ENCODE data around the gene AAGAB. TPM values are rescaled to one million over a fixed set of nuclear protein-coding genes. Genes with fewer than 3 reads are reported as not detected.
"Not testable (repeated sequence)": the region's sequence is repeated elsewhere in the genome, so short reads cannot be mapped to it uniquely, and the experiment has no call there.

AAGAB gene
- total RNA-seq, 1 donor from 2014 or later = 48.2 TPM

DNA sequence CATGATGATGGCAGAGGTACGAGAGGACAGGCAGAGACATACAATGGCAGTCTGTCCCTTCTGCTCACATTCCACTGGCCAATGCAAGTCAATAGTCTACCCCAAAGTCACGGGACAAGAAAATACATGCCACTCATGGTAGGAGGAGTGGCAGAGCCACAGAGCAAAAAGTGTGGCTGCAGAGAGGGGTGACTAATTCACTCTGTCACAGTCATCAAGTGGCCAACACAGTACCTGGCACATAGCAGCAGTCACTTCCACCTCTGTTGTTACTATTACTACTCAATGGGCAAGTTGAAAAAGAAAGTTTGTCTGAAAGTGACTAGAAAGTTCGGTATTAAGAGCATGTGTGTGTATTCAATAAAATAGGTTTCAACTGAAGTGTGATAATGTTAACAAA, 97.6 kb downstream of the AAGAB start:
- H3K36me3 ChIP-seq (ENCODE audit: control insufficient read depth, insufficient read depth, low read length) = no peaks in the 10 kb centered on the region
- H3K4me3 ChIP-seq (ENCODE audit: low read depth, low read length) = no peak overlapping the region
- no peak for DNase-seq (ENCODE audit: low read depth)
- no peaks in the 10 kb centered on the region for H3K27me3 ChIP-seq (ENCODE audit: control insufficient read depth, insufficient read depth, low read length)
- TF ChIP-seq, protein P1, sequence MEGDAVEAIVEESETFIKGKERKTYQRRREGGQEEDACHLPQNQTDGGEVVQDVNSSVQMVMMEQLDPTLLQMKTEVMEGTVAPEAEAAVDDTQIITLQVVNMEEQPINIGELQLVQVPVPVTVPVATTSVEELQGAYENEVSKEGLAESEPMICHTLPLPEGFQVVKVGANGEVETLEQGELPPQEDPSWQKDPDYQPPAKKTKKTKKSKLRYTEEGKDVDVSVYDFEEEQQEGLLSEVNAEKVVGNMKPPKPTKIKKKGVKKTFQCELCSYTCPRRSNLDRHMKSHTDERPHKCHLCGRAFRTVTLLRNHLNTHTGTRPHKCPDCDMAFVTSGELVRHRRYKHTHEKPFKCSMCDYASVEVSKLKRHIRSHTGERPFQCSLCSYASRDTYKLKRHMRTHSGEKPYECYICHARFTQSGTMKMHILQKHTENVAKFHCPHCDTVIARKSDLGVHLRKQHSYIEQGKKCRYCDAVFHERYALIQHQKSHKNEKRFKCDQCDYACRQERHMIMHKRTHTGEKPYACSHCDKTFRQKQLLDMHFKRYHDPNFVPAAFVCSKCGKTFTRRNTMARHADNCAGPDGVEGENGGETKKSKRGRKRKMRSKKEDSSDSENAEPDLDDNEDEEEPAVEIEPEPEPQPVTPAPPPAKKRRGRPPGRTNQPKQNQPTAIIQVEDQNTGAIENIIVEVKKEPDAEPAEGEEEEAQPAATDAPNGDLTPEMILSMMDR (IDR thresholded peaks at IDR 0.05; ENCODE audit: insufficient read depth, low read length, poor library complexity, severe bottlenecking) = no peak

DNA sequence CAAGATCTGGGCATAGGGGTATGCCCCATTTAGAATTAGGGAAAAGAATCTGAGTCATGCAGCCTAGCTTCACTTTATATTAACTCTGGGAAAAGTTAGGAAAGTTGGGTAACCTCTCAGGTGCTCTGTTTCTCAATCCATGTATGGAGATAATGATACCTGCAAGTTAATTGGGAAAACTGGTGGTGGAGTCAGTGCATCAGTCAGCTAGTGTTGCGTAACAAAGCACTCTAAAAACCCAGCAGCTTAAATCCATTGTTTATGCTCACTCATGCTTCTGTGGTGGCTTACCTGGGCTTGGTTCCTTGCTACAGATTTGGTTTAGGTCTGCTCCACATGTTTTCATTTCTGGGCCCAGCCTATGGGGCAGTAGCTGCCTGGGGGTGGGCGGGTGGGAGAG, 98.0 kb downstream of the AAGAB start:
- H3K27me3 ChIP-seq (ENCODE audit: control insufficient read depth, insufficient read depth, low read length) = no peaks in the 10 kb centered on the region
- no peaks in the 10 kb centered on the region for H3K36me3 ChIP-seq (ENCODE audit: control insufficient read depth, insufficient read depth, low read length)
- no peak for DNase-seq (ENCODE audit: low read depth)
- H3K4me3 ChIP-seq (ENCODE audit: low read depth, low read length) = no peak overlapping the region
- TF ChIP-seq, protein P1 (IDR thresholded peaks at IDR 0.05; ENCODE audit: insufficient read depth, low read length, poor library complexity, severe bottlenecking) = no peak

DNA sequence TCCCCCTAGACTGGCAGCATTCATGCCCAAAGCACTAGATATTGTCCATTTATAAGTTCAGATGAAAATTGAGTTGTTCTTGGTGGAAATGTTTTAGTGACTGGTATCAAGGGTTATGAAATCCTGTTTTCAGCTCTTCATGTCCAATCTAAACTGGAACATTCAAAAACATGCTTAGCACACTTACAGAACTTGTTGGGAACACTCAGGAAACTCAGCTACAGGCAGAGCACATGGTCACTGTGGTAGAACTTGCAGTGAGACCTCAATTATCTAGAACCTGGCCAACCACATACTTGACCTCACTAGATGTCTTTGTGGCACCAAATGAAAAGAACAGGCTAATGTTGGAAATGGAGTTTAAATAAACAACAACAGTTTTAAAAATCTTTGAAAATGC, 100.2 kb downstream of the AAGAB start:
- TF ChIP-seq, protein P1 (IDR thresholded peaks at IDR 0.05; ENCODE audit: insufficient read depth, low read length, poor library complexity, severe bottlenecking) = no peak
- Histone ChIP-seq H3K36me3 (ENCODE audit: control insufficient read depth, insufficient read depth, low read length) (no peaks in the 10 kb centered on the region), H3K4me3 (ENCODE audit: low read depth, low read length) (no peak overlapping the region), H3K27me3 (ENCODE audit: control insufficient read depth, insufficient read depth, low read length) (no peaks in the 10 kb centered on the region)
- DNase-seq (ENCODE audit: low read depth) = no peak

DNA sequence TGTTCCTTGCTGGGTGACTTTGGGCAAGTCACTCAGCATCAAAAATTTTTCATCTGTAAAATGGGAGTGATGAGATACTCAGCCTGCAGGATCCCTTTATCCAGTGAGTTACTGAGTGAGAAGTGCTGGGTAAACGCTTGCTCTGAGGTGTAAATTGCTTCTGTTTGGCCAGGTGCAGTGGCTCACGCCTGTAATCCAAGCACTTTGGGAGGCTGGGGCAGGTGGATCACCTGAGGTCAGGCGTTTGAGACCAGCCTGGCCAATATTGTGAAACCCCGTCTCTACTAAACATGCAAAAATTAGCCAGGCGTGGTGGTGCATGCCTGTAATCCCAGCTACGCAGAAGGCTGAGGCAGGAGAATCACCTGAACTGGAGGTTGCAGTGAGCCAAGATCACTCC, 101.4 kb downstream of the AAGAB start:
- not testable (repeated sequence) for H3K4me3 ChIP-seq (ENCODE audit: low read depth, low read length); H3K36me3 ChIP-seq (ENCODE audit: control insufficient read depth, insufficient read depth, low read length); DNase-seq (ENCODE audit: low read depth); H3K27me3 ChIP-seq (ENCODE audit: control insufficient read depth, insufficient read depth, low read length)

DNA sequence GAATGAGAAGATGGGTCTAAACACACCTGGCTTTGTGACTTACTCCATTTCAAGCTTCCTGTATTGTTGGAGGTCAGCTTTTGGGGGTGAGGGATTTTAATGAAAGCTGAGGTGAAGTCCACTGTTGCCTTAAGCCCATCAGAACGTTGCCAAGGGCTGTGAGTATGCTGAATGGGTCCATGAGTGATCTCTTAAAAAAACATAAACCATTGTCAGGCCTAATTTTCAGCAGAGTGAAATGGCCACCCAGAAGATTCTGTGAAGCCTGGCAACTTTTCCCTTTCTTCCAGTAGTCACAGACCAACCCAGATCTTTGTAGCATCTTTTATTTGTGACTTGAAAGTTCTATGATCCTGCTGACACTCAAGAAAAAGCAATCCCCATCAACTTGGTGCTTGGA, 102.0 kb downstream of the AAGAB start:
- Histone ChIP-seq H3K36me3 (ENCODE audit: control insufficient read depth, insufficient read depth, low read length) (no peaks in the 10 kb centered on the region), H3K4me3 (ENCODE audit: low read depth, low read length) (no peak overlapping the region), H3K27me3 (ENCODE audit: control insufficient read depth, insufficient read depth, low read length) (no peaks in the 10 kb centered on the region)
- TF ChIP-seq, protein P1 (IDR thresholded peaks at IDR 0.05; ENCODE audit: insufficient read depth, low read length, poor library complexity, severe bottlenecking) = no peak
- no peak for DNase-seq (ENCODE audit: low read depth)

Other genes starting within 250 kb of the AAGAB start
- 31.0 and 34.8 TPM in 2 replicates for gene SMAD3, start 189.1 kb downstream of the AAGAB start, total RNA-seq
- 3.0 and 6.3 TPM in 2 replicates for gene IQCH, start 125 bp upstream of the AAGAB start, total RNA-seq

Measured in kidney epithelial cell (primary cell).